Measurements from ENCODE around the gene ACSS1.

ACSS1 gene

GRCh38 chr20:25030649-25031207, 27.2 kb downstream of the ACSS1 start:
- DNase-seq: no peak

- DNase-seq: no peak
These were observed 27.8 kb downstream of the ACSS1 start for GRCh38 chr20:25030007-25030648.

- DNase-seq: no peak
These were observed 31.8 kb downstream of the ACSS1 start for GRCh38 chr20:25025986-25026605.

GRCh38 chr20:25025091-25025861, 32.7 kb downstream of the ACSS1 start:
- no peak for DNase-seq

GRCh38 chr20:25024171-25024570, 33.8 kb downstream of the ACSS1 start:
- no peak for DNase-seq

GRCh38 chr20:25023356-25023755, 34.6 kb downstream of the ACSS1 start:
- no peak for DNase-seq

GRCh38 chr20:25022680-25023079, 35.3 kb downstream of the ACSS1 start:
- no peak for DNase-seq

GRCh38 chr20:25021336-25021735, 36.6 kb downstream of the ACSS1 start:
- no peak for DNase-seq

GRCh38 chr20:25020901-25021301, 37.0 kb downstream of the ACSS1 start:
- DNase-seq: no peak

- DNase-seq: no peak
These were observed 37.6 kb downstream of the ACSS1 start for GRCh38 chr20:25020345-25020744.

- DNase-seq: no peak
These were observed 38.4 kb downstream of the ACSS1 start for GRCh38 chr20:25019381-25020155.

- no peak for DNase-seq
These were observed 39.1 kb downstream of the ACSS1 start for GRCh38 chr20:25018841-25019240.

GRCh38 chr20:25018425-25018824, 39.5 kb downstream of the ACSS1 start:
- DNase-seq: no peak

- no peak for DNase-seq
These were observed 40.6 kb downstream of the ACSS1 start for GRCh38 chr20:25017257-25017803.

GRCh38 chr20:25016471-25016870, 41.5 kb downstream of the ACSS1 start:
- no peak for DNase-seq

GRCh38 chr20:25015986-25016385, 42.0 kb downstream of the ACSS1 start:
- DNase-seq: no peak

GRCh38 chr20:25014816-25015215, 43.1 kb downstream of the ACSS1 start:
- no peak for DNase-seq

GRCh38 chr20:25013478-25014380, 44.2 kb downstream of the ACSS1 start:
- no peak for DNase-seq

- no peak for DNase-seq
These were observed 45.2 kb downstream of the ACSS1 start for GRCh38 chr20:25012616-25013189.

GRCh38 chr20:25011831-25012241, 46.1 kb downstream of the ACSS1 start:
- DNase-seq: no peak

GRCh38 chr20:25011261-25011660, 46.7 kb downstream of the ACSS1 start:
- no peak for DNase-seq

Data from NCI-H1436 (cell line).